Natural killer cell (primary cell): Measurements from ENCODE around the gene PCDHAC1. TPM values are rescaled to one million over a fixed set of nuclear protein-coding genes. Genes with fewer than 3 reads are reported as not detected.

ENCODE experiments used
- ATAC-seq, 3 donors: fragments of 150-1000 bp in 2 of 3; fragments of 200-7000 bp in 1 of 3; cut with Tn5 transposase; 1 replicate in 1 of 3; 2 replicates in 2 of 3; pipeline ENCODE4 v1.10.0; 2021; ENCODE audit warnings: mild to moderate bottlenecking in 2 of 3, moderate library complexity in 2 of 3
- DNase-seq, 2 donors: peaks; one replicate each; pipeline versions ENCODE4 v3.0.0 to v3.0.0-alpha.2; 2013 to 2021; ENCODE audit warnings: mixed read lengths in 1 of 2
- H3K27ac ChIP-seq: one replicate; pipeline ENCODE4 v1.5.1; 2013; ENCODE audit warnings: mild to moderate bottlenecking, low read length
- H3K27me3 ChIP-seq: one replicate; pipeline ENCODE4 v1.6.1; 2013; ENCODE audit warnings: low read length; ENCODE audit not compliant: control insufficient read depth, insufficient read depth
- H3K36me3 ChIP-seq: one replicate; pipeline ENCODE4 v1.6.1; 2013; ENCODE audit warnings: low read length; ENCODE audit not compliant: control insufficient read depth, insufficient read depth
- H3K4me1 ChIP-seq: one replicate; pipeline ENCODE4 v1.6.1; 2013; ENCODE audit warnings: low read length; ENCODE audit not compliant: control insufficient read depth, insufficient read depth
- H3K4me3 ChIP-seq: one replicate; pipeline ENCODE4 v1.5.1; 2013; ENCODE audit warnings: low read length
- H3K9me3 ChIP-seq: one replicate; pipeline ENCODE4 v1.6.1; 2013; ENCODE audit warnings: low read length; ENCODE audit not compliant: control insufficient read depth, insufficient read depth
- H3K27ac Mint-ChIP-seq, 2 donors: one replicate each; pipeline ENCODE4 v1.8.0; 2022; ENCODE audit warnings: mild to moderate bottlenecking in 2 of 2, mixed read lengths in 2 of 2, moderate library complexity in 1 of 2
- H3K27me3 Mint-ChIP-seq, 2 donors: one replicate each; pipeline ENCODE4 v1.8.0; 2022; ENCODE audit warnings: low read depth in 2 of 2, mixed read lengths in 2 of 2
- H3K36me3 Mint-ChIP-seq: one replicate; pipeline ENCODE4 v1.8.0; 2022; ENCODE audit warnings: mixed read lengths
- H3K4me1 Mint-ChIP-seq, 2 donors: one replicate each; pipeline ENCODE4 v1.8.0; 2022; ENCODE audit warnings: mixed read lengths in 2 of 2
- H3K4me3 Mint-ChIP-seq: one replicate; pipeline ENCODE4 v1.8.0; 2022; ENCODE audit warnings: mild to moderate bottlenecking, moderate library complexity, mixed read lengths
- H3K9me3 Mint-ChIP-seq, 2 donors: one replicate each; pipeline ENCODE4 v1.8.0; 2022; ENCODE audit warnings: mixed read lengths in 2 of 2
- CTCF ChIP-seq: fragments of 200-600 bp; IDR thresholded peaks from one replicate; pipeline ENCODE4 v1.8.0; 2022; ENCODE audit warnings: antibody characterized with exemption
- WGBS: methylation state at CpG from one replicate; pipeline ENCODE4 v1.1.7; 2013; ENCODE audit warnings: missing lambda C conversion rate; ENCODE audit not compliant: insufficient coverage; 5-methylcytosine and 5-hydroxymethylcytosine counted together
- intact Hi-C: fragments of 100-400 bp; cut with micrococcal nuclease; formaldehyde crosslinking; loops from one replicate; pipeline ENCODE4 v1.14.2; 2022
- total RNA-seq, 4 donors: library from RNA; stranded (reverse); fragments of 120-200 nt in 1 of 4; gene quantifications; one replicate each; pipeline versions ENCODE4 v1.2.3 to v1.2.4, GENCODE V29; 2013 to 2022

Gene PCDHAC1
- total RNA-seq, 3 donors from 2014 or later (not counting 1 experiment from before 2014, with no cell fraction given), result not detected

- ATAC-seq (no peak), DNase-seq (no peak)
- Histone ChIP-seq H3K4me3 (no peak overlapping the region), H3K27me3 (peaks cover 4% of the 10 kb centered on the region), H3K4me1 (no peaks in the 10 kb centered on the region), H3K9me3 (no peaks in the 10 kb centered on the region), H3K36me3 (no peaks in the 10 kb centered on the region), H3K27ac (no peak overlapping the region)
- Mint-ChIP-seq H3K4me1 (no peaks in the 10 kb centered on the region), H3K36me3 (no peaks in the 10 kb centered on the region), H3K9me3 (peaks cover 0 to 4% of the 10 kb centered on the region in 2 donors), H3K4me3 (no peak overlapping the region), H3K27me3 (peaks cover 12 to 21% of the 10 kb centered on the region in 2 donors), H3K27ac (no peak overlapping the region)
- 83% methylated on average over 1 of the region's 3 CpGs for WGBS
- TF ChIP-seq CTCF, result no peak
- intact Hi-C loops, result no loop called here
Observed at GRCh38 chr5:140964356-140964755, 38.3 kb downstream of the PCDHAC1 start.

GRCh38 chr5:140965905-140966292, 39.8 kb downstream of the PCDHAC1 start:
- H3K36me3 ChIP-seq, result no peaks in the 10 kb centered on the region
- WGBS, result 7% methylated on average over 9 of the region's 9 CpGs
- peaks cover 4% of the 10 kb centered on the region for H3K27me3 ChIP-seq
- Mint-ChIP-seq H3K27me3 (peaks cover 12 to 21% of the 10 kb centered on the region in 2 donors), H3K4me1 (no peaks in the 10 kb centered on the region), H3K4me3 (no peak overlapping the region), H3K9me3 (peaks cover 0 to 4% of the 10 kb centered on the region in 2 donors), H3K36me3 (no peaks in the 10 kb centered on the region), H3K27ac (no peak overlapping the region)
- H3K27ac ChIP-seq, result no peak overlapping the region
- no peak overlapping the region for H3K4me3 ChIP-seq
- H3K9me3 ChIP-seq, result no peaks in the 10 kb centered on the region
- H3K4me1 ChIP-seq, result no peaks in the 10 kb centered on the region
- TF ChIP-seq CTCF, result no peak
- DNase-seq (no peak), ATAC-seq (no peak)
- intact Hi-C loops, result no loop called here

- peaks cover 12 to 21% of the 10 kb centered on the region in 2 donors for H3K27me3 Mint-ChIP-seq
- no peak within 1 kb of the TSS for H3K4me3 Mint-ChIP-seq
- no peaks in the 10 kb centered on the region for H3K36me3 ChIP-seq
- ATAC-seq, result no peak
- intact Hi-C loops, result no loop called here
- peaks cover 4% of the 10 kb centered on the region for H3K27me3 ChIP-seq
- peaks cover 0 to 4% of the 10 kb centered on the region in 2 donors for H3K9me3 Mint-ChIP-seq
- no peaks in the 10 kb centered on the region for H3K4me1 Mint-ChIP-seq
- H3K9me3 ChIP-seq, result no peaks in the 10 kb centered on the region
- H3K27ac ChIP-seq, result no peak within 1 kb of the TSS
- H3K27ac Mint-ChIP-seq, result no peak within 1 kb of the TSS
- no peak for DNase-seq
- WGBS, result 7% methylated on average over 80 of the region's 80 CpGs
- H3K4me1 ChIP-seq, result no peaks in the 10 kb centered on the region
- H3K4me3 ChIP-seq, result no peak within 1 kb of the TSS
- H3K36me3 Mint-ChIP-seq, result no peaks in the 10 kb centered on the region
- no peak for TF ChIP-seq CTCF
Observed at GRCh38 chr5:140966293-140967225, 40.5 kb downstream of the PCDHAC1 start, which contains the start of gene PCDHAC2. Gene PCDHAC2, plus strand, starts transcription at chr5:140966476. Its CDS starts 291 bp downstream, at chr5:140966767.
